ENCODE measurements around the gene FBXL7. TPM values are rescaled to one million over a fixed set of nuclear protein-coding genes. Genes with fewer than 3 reads are reported as not detected.

FBXL7 gene
- total RNA-seq, 1 donor from 2014 or later: 1.1 TPM

- DNase-seq (ENCODE audit: low spot score) (no peak), ATAC-seq (no peak)
Measured at GRCh38 chr5:15966066-15966640, 466.2 kb downstream of the FBXL7 start.

DNA sequence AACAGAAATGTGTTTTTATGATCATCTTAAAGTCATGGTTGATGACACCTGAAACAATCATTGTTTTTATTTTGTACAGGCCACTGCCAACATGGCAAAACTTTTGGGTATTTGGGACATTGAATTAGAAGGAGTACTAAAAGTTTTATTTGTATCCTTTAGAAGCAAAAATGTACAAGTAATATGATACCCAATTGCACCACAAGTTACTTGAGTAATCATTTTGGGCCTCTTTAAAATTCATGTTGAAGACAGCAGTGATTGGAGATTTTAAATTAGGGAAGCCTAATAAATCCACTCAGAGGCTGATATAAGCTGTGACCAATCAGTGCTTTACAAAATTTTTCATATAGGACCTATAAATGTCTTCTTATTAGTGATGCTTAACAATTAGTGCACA, 466.7 kb downstream of the FBXL7 start:
- DNase-seq (ENCODE audit: low spot score) (no peak), ATAC-seq (no peak)

GRCh38 chr5:15968993-15969392, 469.0 kb downstream of the FBXL7 start:
- no peak for DNase-seq (ENCODE audit: low spot score)

DNA sequence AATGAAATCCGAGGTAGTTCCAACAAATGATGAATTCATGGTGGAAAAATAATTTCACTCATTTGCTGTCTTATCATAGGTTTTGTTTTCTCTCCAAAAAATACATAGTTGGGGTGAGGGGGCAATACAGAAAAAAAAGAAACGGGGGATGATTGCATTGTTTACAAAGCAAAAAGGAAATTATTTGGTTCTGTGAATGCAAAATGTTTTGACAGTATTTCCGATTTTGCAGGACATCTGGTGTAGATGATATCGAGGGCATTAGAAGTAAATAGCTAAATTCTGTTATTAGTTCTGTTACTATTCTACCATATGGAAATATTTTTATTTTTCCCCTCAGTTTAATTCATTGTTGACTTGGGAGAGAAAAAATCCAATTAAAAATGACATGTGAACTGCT, 477.9 kb downstream of the FBXL7 start:
- ATAC-seq: no peak
- DNase-seq (ENCODE audit: low spot score): no peak

More at GRCh38 chr5:15968993-15969392, 469.0 kb downstream of the FBXL7 start:
- ATAC-seq: no peak

DNA sequence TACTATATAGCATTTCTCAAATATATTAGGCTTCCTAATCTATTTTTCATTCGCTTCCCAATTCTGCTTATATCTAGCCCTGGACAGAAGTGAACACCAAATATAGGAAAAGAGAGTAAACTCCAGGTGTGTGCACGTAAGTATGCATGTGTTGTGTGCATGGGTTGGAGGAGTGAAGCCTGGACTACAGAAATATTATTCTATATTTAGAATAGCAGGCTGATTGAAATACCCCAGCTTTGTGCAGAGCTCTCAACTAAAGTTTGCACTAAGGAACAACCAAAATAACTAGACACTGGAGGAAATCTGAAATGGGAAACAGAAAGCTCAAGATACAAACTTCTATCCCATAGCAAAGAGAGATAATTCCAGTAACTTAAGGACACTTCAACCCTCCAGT, 480.9 kb downstream of the FBXL7 start:
- no peak for DNase-seq (ENCODE audit: low spot score)
- no peak for ATAC-seq

GRCh38 chr5:15983392-15983791, 483.4 kb downstream of the FBXL7 start:
- DNase-seq (ENCODE audit: low spot score): no peak
- peak; percentile 59 for ATAC-seq
